GM12872 (cell line): ENCODE data around the gene L1TD1.

Experiments used
- CTCF ChIP-seq: IDR thresholded peaks from 3 replicates; pipeline ENCODE4 v1.5.1; 2011; ENCODE audit warnings: low read depth, mild to moderate bottlenecking, low read length, moderate library complexity; ENCODE audit not compliant: insufficient read depth

The L1TD1 gene

GRCh38 chr1:62234688-62235087 lies 40.0 kb downstream of the L1TD1 start:
- TF ChIP-seq CTCF: no peak

GRCh38 chr1:62235576-62235975 lies 40.9 kb downstream of the L1TD1 start:
- TF ChIP-seq CTCF: no peak

- TF ChIP-seq CTCF: no peak
Measured at GRCh38 chr1:62237361-62237760, 42.7 kb downstream of the L1TD1 start.

GRCh38 chr1:62237950-62238374 lies 43.3 kb downstream of the L1TD1 start:
- TF ChIP-seq CTCF: no peak

- TF ChIP-seq CTCF: no peak
Measured at GRCh38 chr1:62238507-62238906, 43.9 kb downstream of the L1TD1 start.

GRCh38 chr1:62240651-62241370 lies 46.2 kb downstream of the L1TD1 start:
- TF ChIP-seq CTCF: no peak

GRCh38 chr1:62241371-62242131 lies 46.9 kb downstream of the L1TD1 start:
- no peak for TF ChIP-seq CTCF
